Colonic mucosa (tissue), 4 donors: ENCODE results near the gene NME2. TPM values are rescaled to one million over a fixed set of nuclear protein-coding genes. Genes with fewer than 3 reads are reported as not detected.

Experiments used
- DNase-seq: peaks from one replicate; pipeline ENCODE4 v3.0.0-alpha.2; 2020
- H3K27ac ChIP-seq: fragments of 200-600 bp; one replicate; pipeline ENCODE4 v1.8.0; 2021
- H3K27me3 ChIP-seq: fragments of 200-600 bp; one replicate; pipeline ENCODE4 v1.8.0; 2021
- H3K36me3 ChIP-seq: fragments of 200-600 bp; one replicate; pipeline ENCODE4 v1.8.0; 2021
- H3K4me1 ChIP-seq: fragments of 200-600 bp; one replicate; pipeline ENCODE4 v1.8.0; 2021; ENCODE audit warnings: mild to moderate bottlenecking
- H3K4me3 ChIP-seq: fragments of 200-600 bp; one replicate; pipeline ENCODE4 v1.8.0; 2021
- H3K9ac ChIP-seq, 2 donors: one replicate each; pipeline ENCODE4 v1.7.0; 2013; ENCODE audit warnings: control low read depth in 2 of 2, low read depth in 2 of 2, low read length in 2 of 2
- H3K9me3 ChIP-seq: fragments of 200-600 bp; one replicate; pipeline ENCODE4 v1.8.0; 2021
- intact Hi-C: fragments of 100-400 bp; cut with DNase I; formaldehyde crosslinking; loops from one replicate; pipeline ENCODE4 v1.14.1; 2022
- total RNA-seq, 2 donors: library from RNA; stranded (reverse); fragmentation: NEBNext Ultra II Directional in 1 of 2; extraction: Animal tissue kit (Norgen Biotek cat#: 25700) in 1 of 2; gene quantifications; one replicate each; pipeline ENCODE4 v1.2.1, GENCODE V29; 2021
- TF ChIP-seq, protein P1 (sequence below): fragments of 200-600 bp; IDR thresholded peaks from one replicate; pipeline ENCODE4 v1.8.0; 2022; ENCODE audit warnings: antibody characterized with exemption, mild to moderate bottlenecking
- donor health status: healthy.
- donor health status: DM: no; HTN: no; CAD: no.
- donor health status: DM: no; HTN: no; CAD: no.

The NME2 gene
- total RNA-seq, 2 donors from 2014 or later = 428 to 708 TPM

- H3K9me3 ChIP-seq = no peaks in the 10 kb centered on the region
- TF ChIP-seq, protein P1, sequence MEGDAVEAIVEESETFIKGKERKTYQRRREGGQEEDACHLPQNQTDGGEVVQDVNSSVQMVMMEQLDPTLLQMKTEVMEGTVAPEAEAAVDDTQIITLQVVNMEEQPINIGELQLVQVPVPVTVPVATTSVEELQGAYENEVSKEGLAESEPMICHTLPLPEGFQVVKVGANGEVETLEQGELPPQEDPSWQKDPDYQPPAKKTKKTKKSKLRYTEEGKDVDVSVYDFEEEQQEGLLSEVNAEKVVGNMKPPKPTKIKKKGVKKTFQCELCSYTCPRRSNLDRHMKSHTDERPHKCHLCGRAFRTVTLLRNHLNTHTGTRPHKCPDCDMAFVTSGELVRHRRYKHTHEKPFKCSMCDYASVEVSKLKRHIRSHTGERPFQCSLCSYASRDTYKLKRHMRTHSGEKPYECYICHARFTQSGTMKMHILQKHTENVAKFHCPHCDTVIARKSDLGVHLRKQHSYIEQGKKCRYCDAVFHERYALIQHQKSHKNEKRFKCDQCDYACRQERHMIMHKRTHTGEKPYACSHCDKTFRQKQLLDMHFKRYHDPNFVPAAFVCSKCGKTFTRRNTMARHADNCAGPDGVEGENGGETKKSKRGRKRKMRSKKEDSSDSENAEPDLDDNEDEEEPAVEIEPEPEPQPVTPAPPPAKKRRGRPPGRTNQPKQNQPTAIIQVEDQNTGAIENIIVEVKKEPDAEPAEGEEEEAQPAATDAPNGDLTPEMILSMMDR = no peak
- DNase-seq = no peak
- no peaks in the 10 kb centered on the region for H3K36me3 ChIP-seq
- no peaks in the 10 kb centered on the region for H3K4me1 ChIP-seq
- no peaks in the 10 kb centered on the region for H3K27me3 ChIP-seq
- no peak overlapping the region for H3K4me3 ChIP-seq
- intact Hi-C loops = no loop called here
- H3K9ac ChIP-seq = no peak overlapping the region
- H3K27ac ChIP-seq = peak overlapping the region; percentile 44
Observed at GRCh38 chr17:51132964-51133319, 33.3 kb upstream of the NME2 start.

DNA sequence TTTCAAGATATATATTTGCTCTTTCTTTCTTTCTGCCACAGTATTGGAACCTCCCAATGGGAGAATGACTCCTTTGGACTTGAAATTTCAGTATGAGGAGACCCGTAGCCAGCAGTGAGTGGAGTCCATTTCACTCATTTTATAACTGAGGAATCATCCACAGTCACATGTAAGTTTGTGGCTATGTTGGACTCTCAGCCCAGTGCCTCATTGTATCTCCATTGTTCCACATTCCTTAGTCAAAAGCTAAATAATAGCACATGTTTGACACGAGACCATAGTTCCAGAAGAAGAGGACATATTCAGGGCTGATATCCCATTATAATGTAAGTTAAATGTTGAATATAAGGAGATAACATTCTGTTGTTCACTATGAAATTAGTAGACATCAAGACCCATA, 32.8 kb upstream of the NME2 start:
- no peak overlapping the region for H3K27ac ChIP-seq
- TF ChIP-seq, protein P1 = no peak
- H3K9ac ChIP-seq = no peak overlapping the region

DNA sequence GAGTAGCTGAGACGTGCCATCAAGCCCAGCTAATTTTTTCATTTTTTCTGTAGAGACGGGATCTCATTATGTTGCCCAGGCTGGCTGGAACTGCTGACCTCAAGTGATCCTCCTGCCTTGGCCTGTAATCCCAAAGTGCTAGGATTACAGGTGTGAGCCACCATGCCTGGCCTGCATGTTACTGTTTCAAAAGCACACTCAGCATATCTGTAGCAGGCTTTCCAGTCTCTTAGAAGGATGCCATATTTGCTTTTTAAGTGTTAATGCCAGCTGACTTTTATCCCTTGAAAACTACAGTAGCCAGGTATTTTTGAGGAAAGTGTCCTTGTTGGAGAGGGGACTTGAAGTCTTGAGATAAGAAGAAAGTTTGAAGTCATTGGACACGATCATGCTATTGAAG, 30.3 kb upstream of the NME2 start:
- TF ChIP-seq, protein P1 = no peak
- no peak overlapping the region for H3K9ac ChIP-seq
- no peak overlapping the region for H3K27ac ChIP-seq
- H3K4me3 ChIP-seq = no peak overlapping the region
- DNase-seq = no peak
- H3K27me3 ChIP-seq = no peaks in the 10 kb centered on the region
- no peaks in the 10 kb centered on the region for H3K36me3 ChIP-seq
- no peaks in the 10 kb centered on the region for H3K4me1 ChIP-seq
- intact Hi-C loops = no loop called here
- no peaks in the 10 kb centered on the region for H3K9me3 ChIP-seq

More for the DNA sequence above, 32.8 kb upstream of the NME2 start:
- no peak overlapping the region for H3K4me3 ChIP-seq
- no peaks in the 10 kb centered on the region for H3K4me1 ChIP-seq
- DNase-seq = no peak
- intact Hi-C loops = no loop called here
- no peaks in the 10 kb centered on the region for H3K27me3 ChIP-seq
- H3K9me3 ChIP-seq = no peaks in the 10 kb centered on the region
- H3K36me3 ChIP-seq = no peaks in the 10 kb centered on the region

- no peak overlapping the region for H3K9ac ChIP-seq
- intact Hi-C loops = no loop called here
- H3K9me3 ChIP-seq = no peaks in the 10 kb centered on the region
- no peaks in the 10 kb centered on the region for H3K36me3 ChIP-seq
- H3K4me3 ChIP-seq = no peak overlapping the region
- DNase-seq = no peak
- H3K4me1 ChIP-seq = no peaks in the 10 kb centered on the region
- no peak overlapping the region for H3K27ac ChIP-seq
- no peaks in the 10 kb centered on the region for H3K27me3 ChIP-seq
- TF ChIP-seq, protein P1 = no peak
Observed at GRCh38 chr17:51142597-51142996, 23.6 kb upstream of the NME2 start.

GRCh38 chr17:51144266-51145022, 21.8 kb upstream of the NME2 start:
- Histone ChIP-seq H3K36me3 (no peaks in the 10 kb centered on the region), H3K27me3 (no peaks in the 10 kb centered on the region), H3K9ac (no peak overlapping the region), H3K9me3 (no peaks in the 10 kb centered on the region), H3K27ac (no peak overlapping the region), H3K4me1 (no peaks in the 10 kb centered on the region), H3K4me3 (no peak overlapping the region)
- intact Hi-C loops = no loop called here
- no peak for DNase-seq
- TF ChIP-seq, protein P1 = no peak
